Sigmoid colon (tissue), 7 donors: ENCODE measurements around the gene UBXN1. TPM values are rescaled to one million over a fixed set of nuclear protein-coding genes. Genes with fewer than 3 reads are reported as not detected.

Source experiments
- DNase-seq: peaks from one replicate; pipeline ENCODE4 v3.0.0-alpha.2; 2019
- H3K27ac ChIP-seq, 4 donors: fragments of 200-600 bp; sonication (generic); one replicate each; pipeline ENCODE4 v1.5.1; 2016 to 2019; ENCODE audit warnings: mild to moderate bottlenecking in 1 of 4
- H3K27me3 ChIP-seq, 3 donors: fragments of 200-600 bp; sonication (generic); one replicate each; pipeline ENCODE4 v1.5.1; 2019; ENCODE audit warnings: mild to moderate bottlenecking in 1 of 3
- H3K36me3 ChIP-seq, 4 donors: fragments of 200-600 bp; sonication (generic); one replicate each; pipeline ENCODE4 v1.5.1; 2016 to 2019
- H3K4me1 ChIP-seq, 4 donors: fragments of 200-600 bp; sonication (generic); one replicate each; pipeline ENCODE4 v1.5.1; 2017 to 2019
- H3K4me3 ChIP-seq, 4 donors: fragments of 200-600 bp; sonication (generic); one replicate each; pipeline ENCODE4 v1.5.1; 2017 to 2019; ENCODE audit warnings: mild to moderate bottlenecking in 2 of 4, moderate library complexity in 1 of 4
- H3K9me3 ChIP-seq, 4 donors: fragments of 200-600 bp in 3 of 4; sonication (generic) in 3 of 4; one replicate each; pipeline versions ENCODE4 v1.5.1 to v1.6.1; 2013 to 2019
- EP300 ChIP-seq, 4 donors: sonication (generic); formaldehyde crosslinking; IDR thresholded peaks; one replicate each; pipeline ENCODE4 v1.6.1; 2017; ENCODE audit warnings: antibody characterized with exemption in 4 of 4
- POLR2A ChIP-seq, 2 donors: fragments of 450-650 bp; IDR thresholded peaks; one replicate each; pipeline ENCODE4 v1.6.1; 2016; ENCODE audit warnings: antibody characterized with exemption in 2 of 2, mild to moderate bottlenecking in 2 of 2, moderate library complexity in 2 of 2
- POLR2AphosphoS5 ChIP-seq, 4 donors: sonication (generic); formaldehyde crosslinking; IDR thresholded peaks; one replicate each; pipeline ENCODE4 v1.6.1; 2017; ENCODE audit warnings: antibody characterized with exemption in 4 of 4
- WGBS, 2 donors: extraction: QIAGEN DNeasy Blood & Tissue Kit; methylation state at CpG; one replicate each; pipeline ENCODE4 v1.1.7; 2013; 5-methylcytosine and 5-hydroxymethylcytosine counted together
- intact Hi-C: fragments of 100-400 bp; cut with DNase I; formaldehyde crosslinking; loops from one replicate; pipeline ENCODE4 v1.15.1; 2023
- polyA plus RNA-seq, 3 donors: library from polyadenylated mRNA; stranded (reverse); fragments of 200-250 nt; gene quantifications; one replicate each; pipeline ENCODE4 v1.2.3, GENCODE V29; 2013
- total RNA-seq, 4 donors: library from RNA; depleted of rRNA; stranded (reverse); fragments of >200 nt; gene quantifications; one replicate each; pipeline ENCODE4 v1.1.0, GENCODE V29; 2016
- TF ChIP-seq, protein P1 (sequence below), 4 experiments: fragments of 450-650 bp in 3 of 4; fragments of 200-600 bp in 1 of 4; IDR thresholded peaks; one replicate each; pipeline ENCODE4 v1.5.1; 2016 to 2019; ENCODE audit warnings: antibody characterized with exemption in 4 of 4, mild to moderate bottlenecking in 3 of 4, moderate library complexity in 2 of 4
- donor health status: healthy with polysubstance abuse.
- donor health status: Bipolar disorder and iron deficiency.
- donor health status: healthy.

Gene UBXN1
- total and polyA plus RNA-seq, 7 donors: 132 to 298 (median 177) TPM

DNA sequence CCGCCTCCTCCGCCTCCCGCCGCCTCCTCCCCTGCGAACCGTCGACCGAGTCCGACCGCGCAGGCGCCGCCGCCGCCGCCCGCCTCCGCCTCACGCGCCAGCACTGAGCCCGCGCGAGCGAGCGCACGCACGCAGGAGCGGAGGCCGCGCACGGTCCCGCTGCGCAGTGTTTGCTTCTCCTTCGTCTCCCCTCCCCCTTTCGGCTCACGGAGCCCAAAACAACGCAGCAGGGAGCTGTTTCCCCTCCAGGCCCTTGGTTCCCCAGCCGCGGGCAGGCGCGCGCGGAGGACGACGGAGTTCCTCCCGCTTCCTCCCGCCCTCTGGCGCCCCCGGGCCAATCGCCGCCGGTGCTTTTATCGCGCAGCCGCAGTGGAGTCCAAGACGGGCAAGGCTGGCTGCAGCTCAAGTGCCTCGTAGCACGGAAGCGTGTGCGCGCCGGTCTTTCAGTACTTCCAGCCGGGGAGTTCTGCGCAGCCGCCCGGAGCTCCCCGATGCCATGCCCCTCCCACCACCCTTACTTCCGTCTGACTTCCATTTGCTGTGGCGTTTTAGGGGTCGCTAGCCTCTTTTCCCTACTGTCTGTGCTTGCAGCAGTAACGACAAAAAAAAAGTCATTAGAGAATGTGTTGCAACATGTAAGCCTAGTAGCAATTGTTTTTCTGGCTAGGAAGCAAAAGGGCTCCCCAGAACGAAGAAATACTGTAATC, 48.4 kb upstream of the UBXN1 start, which contains the start of gene HNRNPUL2:
Gene HNRNPUL2 (minus strand): TSS at position 293 of the 707 bp plus-strand sequence. CDS start 301 bp downstream, outside the sequence.
- intact Hi-C loops: loop anchor here (5.0 kb wide), 3 partner anchors 45 to 105 kb away; partner anchors contain the start of genes B3GAT3, STX5, TAF6L and TEX54
- no peaks in the 10 kb centered on the region for H3K27me3 ChIP-seq
- TF ChIP-seq, protein P1, sequence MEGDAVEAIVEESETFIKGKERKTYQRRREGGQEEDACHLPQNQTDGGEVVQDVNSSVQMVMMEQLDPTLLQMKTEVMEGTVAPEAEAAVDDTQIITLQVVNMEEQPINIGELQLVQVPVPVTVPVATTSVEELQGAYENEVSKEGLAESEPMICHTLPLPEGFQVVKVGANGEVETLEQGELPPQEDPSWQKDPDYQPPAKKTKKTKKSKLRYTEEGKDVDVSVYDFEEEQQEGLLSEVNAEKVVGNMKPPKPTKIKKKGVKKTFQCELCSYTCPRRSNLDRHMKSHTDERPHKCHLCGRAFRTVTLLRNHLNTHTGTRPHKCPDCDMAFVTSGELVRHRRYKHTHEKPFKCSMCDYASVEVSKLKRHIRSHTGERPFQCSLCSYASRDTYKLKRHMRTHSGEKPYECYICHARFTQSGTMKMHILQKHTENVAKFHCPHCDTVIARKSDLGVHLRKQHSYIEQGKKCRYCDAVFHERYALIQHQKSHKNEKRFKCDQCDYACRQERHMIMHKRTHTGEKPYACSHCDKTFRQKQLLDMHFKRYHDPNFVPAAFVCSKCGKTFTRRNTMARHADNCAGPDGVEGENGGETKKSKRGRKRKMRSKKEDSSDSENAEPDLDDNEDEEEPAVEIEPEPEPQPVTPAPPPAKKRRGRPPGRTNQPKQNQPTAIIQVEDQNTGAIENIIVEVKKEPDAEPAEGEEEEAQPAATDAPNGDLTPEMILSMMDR (IDR thresholded peaks at IDR 0.05): no peak
- TF ChIP-seq POLR2AphosphoS5 (IDR thresholded peaks at IDR 0.05): peak; percentile 95 to 99 (median 98)
- peak; percentile 87 to 96 for TF ChIP-seq POLR2A (IDR thresholded peaks at IDR 0.05)
- H3K27ac ChIP-seq: peak within 1 kb of the TSS; percentile 96 to 97 (median 96)
- DNase-seq: peak; percentile 99
- peaks cover 0 to 60% (median 55%) of the 10 kb centered on the region in 4 donors for H3K4me1 ChIP-seq
- no peaks in the 10 kb centered on the region for H3K9me3 ChIP-seq
- 0% methylated on average over 72 of the region's 72 CpGs for WGBS, 2 donors
- peaks cover 13 to 23% (median 17%) of the 10 kb centered on the region in 4 donors for H3K36me3 ChIP-seq
- peak within 1 kb of the TSS; percentile 84 to 98 (median 94) for H3K4me3 ChIP-seq

DNA sequence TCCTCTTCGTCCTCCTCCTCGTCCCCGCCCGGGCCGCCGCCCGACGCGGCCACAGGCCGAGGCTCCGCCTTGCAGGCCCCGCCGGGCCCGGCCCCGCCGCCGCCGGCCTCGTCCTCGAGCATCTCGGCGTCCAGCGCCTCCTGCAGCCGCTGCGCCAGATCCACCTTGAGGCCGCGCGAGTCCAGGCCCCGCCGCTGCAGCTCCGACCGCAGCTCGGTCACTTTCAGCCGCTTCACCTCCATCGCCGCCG, 48.0 kb upstream of the UBXN1 start:
- Histone ChIP-seq H3K9me3 (no peaks in the 10 kb centered on the region), H3K4me3 (peak overlapping the region; percentile 84 to 98 (median 94)), H3K27me3 (no peaks in the 10 kb centered on the region), H3K27ac (peak overlapping the region; percentile 96 to 97 (median 96)), H3K36me3 (peaks cover 18 to 25% (median 22%) of the 10 kb centered on the region in 4 donors), H3K4me1 (peaks cover 0 to 60% (median 56%) of the 10 kb centered on the region in 4 donors)
- TF ChIP-seq, protein P1 (IDR thresholded peaks at IDR 0.05): no peak
- TF ChIP-seq EP300 (IDR thresholded peaks at IDR 0.05) (no peak), POLR2AphosphoS5 (IDR thresholded peaks at IDR 0.05) (no peak), POLR2A (IDR thresholded peaks at IDR 0.05) (no peak)
- no peak for DNase-seq
- WGBS, 2 donors: 0 to 1% methylated on average over 37 of the region's 37 CpGs
- intact Hi-C loops: loop anchor here (5.0 kb wide), 3 partner anchors 45 to 105 kb away; partner anchors contain the start of genes B3GAT3, STX5, TAF6L and TEX54

DNA sequence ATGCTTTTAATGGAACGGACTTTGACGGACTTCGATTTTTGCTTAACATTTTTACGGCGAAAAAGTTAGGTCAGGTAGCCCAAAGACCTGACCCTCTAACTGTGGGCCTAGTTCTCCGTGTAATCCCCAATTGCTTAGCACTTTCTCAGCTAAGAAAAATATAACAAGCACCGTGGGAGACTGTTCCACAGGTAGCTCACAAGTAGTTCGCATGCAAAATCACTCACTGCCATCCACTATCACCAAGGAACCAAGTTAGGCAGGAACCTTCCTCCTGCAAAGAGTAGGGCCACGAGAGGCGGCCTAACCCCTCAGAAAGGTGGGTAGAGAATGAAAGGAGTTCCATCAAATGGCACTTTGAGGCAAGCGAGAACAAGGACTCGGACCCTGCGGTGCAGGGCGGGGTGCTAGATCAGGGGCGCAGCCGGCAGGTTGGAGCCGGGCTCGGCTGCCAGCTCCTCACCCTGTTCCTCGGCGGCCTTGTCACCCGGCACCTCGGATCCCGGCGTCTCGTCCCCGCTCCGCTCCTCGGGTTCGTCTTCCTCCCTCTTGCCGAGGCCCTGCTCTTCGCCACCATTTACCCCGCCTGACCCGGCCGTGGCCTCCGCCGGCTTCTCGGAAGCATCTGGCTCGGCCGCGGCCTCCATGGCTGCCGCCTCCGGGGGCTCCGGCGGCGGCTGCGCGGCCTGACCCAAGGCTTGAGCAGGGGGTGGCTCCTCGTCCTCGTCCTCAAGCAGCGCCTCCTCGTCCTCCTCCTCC, 47.5 kb upstream of the UBXN1 start:
- H3K4me3 ChIP-seq: peak overlapping the region; percentile 84 to 98 (median 94)
- H3K27ac ChIP-seq: peak overlapping the region; percentile 96 to 97 (median 96)
- H3K4me1 ChIP-seq: peaks cover 0 to 61% (median 55%) of the 10 kb centered on the region in 4 donors
- no peaks in the 10 kb centered on the region for H3K27me3 ChIP-seq
- no peaks in the 10 kb centered on the region for H3K9me3 ChIP-seq
- peaks cover 23 to 30% (median 26%) of the 10 kb centered on the region in 4 donors for H3K36me3 ChIP-seq
- TF ChIP-seq POLR2A (IDR thresholded peaks at IDR 0.05) (no peak), EP300 (IDR thresholded peaks at IDR 0.05) (no peak), POLR2AphosphoS5 (IDR thresholded peaks at IDR 0.05) (no peak)
- TF ChIP-seq, protein P1 (IDR thresholded peaks at IDR 0.05): no peak
- intact Hi-C loops: loop anchor here (5.0 kb wide), 3 partner anchors 46 to 106 kb away; partner anchors contain the start of genes B3GAT3, STX5, TAF6L and TEX54
- WGBS, 2 donors: 0 to 1% methylated on average over 51 of the region's 51 CpGs
- peak; percentile 73 for DNase-seq

DNA sequence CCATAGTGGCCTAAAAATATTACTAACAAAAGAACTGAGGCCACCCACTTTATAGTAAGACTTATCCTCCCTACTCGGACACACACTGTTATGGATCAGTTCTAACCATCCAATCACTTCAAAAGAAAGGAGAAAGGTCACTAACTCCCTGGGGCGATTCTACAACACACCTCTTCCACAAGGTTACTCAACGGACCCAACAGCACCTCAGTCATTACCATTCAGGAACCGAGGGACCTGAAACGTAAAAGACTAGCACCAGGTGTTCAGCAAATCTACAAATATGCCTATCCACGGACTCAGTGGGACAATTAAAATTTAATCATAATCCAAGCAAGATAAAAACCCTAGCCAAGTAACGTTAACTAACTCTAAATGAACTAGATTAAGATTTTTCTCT, 46.8 kb upstream of the UBXN1 start:
- TF ChIP-seq POLR2AphosphoS5 (IDR thresholded peaks at IDR 0.05): no peak
- TF ChIP-seq, protein P1 (IDR thresholded peaks at IDR 0.05): no peak
- H3K4me1 ChIP-seq: peaks cover 0 to 54% (median 48%) of the 10 kb centered on the region in 4 donors
- no peaks in the 10 kb centered on the region for H3K27me3 ChIP-seq
- H3K4me3 ChIP-seq: peak overlapping the region; percentile 84 to 98 (median 94)
- no peak for DNase-seq
- WGBS, 2 donors: 0 to 2% methylated on average over 7 of the region's 7 CpGs
- H3K9me3 ChIP-seq: no peaks in the 10 kb centered on the region
- peaks cover 29 to 37% (median 33%) of the 10 kb centered on the region in 4 donors for H3K36me3 ChIP-seq
- H3K27ac ChIP-seq: peak overlapping the region; percentile 96 to 97 (median 96)
- intact Hi-C loops: loop anchor here (5.0 kb wide), 3 partner anchors 47 to 107 kb away; partner anchors contain the start of genes B3GAT3, STX5, TAF6L and TEX54
